ENCODE measurements around the gene RAB15. TPM values are rescaled to one million over a fixed set of nuclear protein-coding genes. Genes with fewer than 3 reads are reported as not detected.

The RAB15 gene
- total and polyA plus RNA-seq, 2 donors (not counting 3 experiments of a cell fraction or from before 2014, with no cell fraction given): 24.9 to 33.3 TPM

- ChIA-PET CTCF (no interaction called here), POLR2A (no interaction called here)
- H3K79me2 ChIP-seq (ENCODE audit: control insufficient read depth, insufficient read depth, low read length): no peaks in the 10 kb centered on the region
- no peaks in the 10 kb centered on the region for H4K20me1 ChIP-seq (replicated peaks; ENCODE audit: control insufficient read depth, extremely low read depth, insufficient read depth, low read length)
- no peak overlapping the region for H3K9ac ChIP-seq (replicated peaks; ENCODE audit: extremely low read depth, insufficient read depth, low read length)
- no peaks in the 10 kb centered on the region for H3K9me1 ChIP-seq (replicated peaks; ENCODE audit: control insufficient read depth, extremely low read depth, insufficient read depth, low read length)
- H3K36me3 ChIP-seq (ENCODE audit: control insufficient read depth in 2 of 2, extremely low read depth in 1 of 2, insufficient read depth in 2 of 2, low read length in 2 of 2): peaks cover 0 to 4% of the 10 kb centered on the region in 2 experiments
- dilution Hi-C loops (cut with MboI; ENCODE audit: extremely low pct_ligation_motif_present, low sequenced_read_pairs) (no loop called here), intact Hi-C loops (cut with micrococcal nuclease) (no loop called here)
- no peak for FAIRE-seq
- no peak for DNase-seq (ENCODE audit: low read depth, low spot score)
- no TSS peak for BruUV-seq (replicated peaks)
- no peaks in the 10 kb centered on the region for H3K4me1 ChIP-seq (ENCODE audit: control insufficient read depth, extremely low read depth, insufficient read depth, low read length)
- no peak overlapping the region for H3K4me3 ChIP-seq (replicated peaks in 1 of 3; ENCODE audit: insufficient read depth in 1 of 3, low read depth in 1 of 3, low read length in 3 of 3)
- H2AFZ ChIP-seq (ENCODE audit: low read depth, low read length): no peak overlapping the region
- H3K27ac ChIP-seq (ENCODE audit: insufficient read depth, low read depth, low read length): no peak overlapping the region
- no peaks in the 10 kb centered on the region for H3K9me3 ChIP-seq (replicated peaks; ENCODE audit: control insufficient read depth, insufficient read depth, low read length)
- no peak overlapping the region for H3K4me2 ChIP-seq (ENCODE audit: insufficient read depth, low read length)
- no peak for TF ChIP-seq CTCF (IDR thresholded peaks at IDR 0.05; ENCODE audit: extremely low read depth in 1 of 2, insufficient read depth in 1 of 2, low read depth in 1 of 2, low read length in 2 of 2)
- no peak for TF ChIP-seq POLR2A (IDR thresholded peaks at IDR 0.05; ENCODE audit: low read depth, low read length)
- no peak for TF ChIP-seq MYC (IDR thresholded peaks at IDR 0.05; ENCODE audit: low read depth, low read length)
- TF ChIP-seq POLR2AphosphoS5 (IDR thresholded peaks at IDR 0.05; ENCODE audit: insufficient read depth, low read depth, low read length): no peak
- TF ChIP-seq JUN (IDR thresholded peaks at IDR 0.05; ENCODE audit: borderline replicate concordance, insufficient read depth, insufficient read length, low read depth): no peak
- no peak for TF ChIP-seq GATA2 (IDR thresholded peaks at IDR 0.05; ENCODE audit: insufficient read depth, insufficient read length, low read depth, low read length)
- TF ChIP-seq MAX (IDR thresholded peaks at IDR 0.05; ENCODE audit: insufficient read depth, insufficient read length): no peak
- TF ChIP-seq FOS (IDR thresholded peaks at IDR 0.05; ENCODE audit: borderline replicate concordance, insufficient read depth, low read length): no peak
- no peak for TF ChIP-seq EZH2 (IDR thresholded peaks at IDR 0.05; ENCODE audit: borderline replicate concordance, low read depth, low read length, severe bottlenecking)
- no peaks in the 10 kb centered on the region for H3K27me3 ChIP-seq (ENCODE audit: control insufficient read depth in 2 of 2, insufficient read depth in 2 of 2, low read length in 2 of 2)
Observed at GRCh38 chr14:64934338-64934929, 37.7 kb downstream of the RAB15 start.

Data from endothelial cell of umbilical vein (primary cell).